ENCODE measurements around the gene PGC. TPM values are rescaled to one million over a fixed set of nuclear protein-coding genes. Genes with fewer than 3 reads are reported as not detected.

The PGC gene
- total and polyA plus RNA-seq, 2 of the 8 experiments (the other 6 are each of a cell fraction or from before 2014, with no cell fraction given): 0.09 TPM; not detected in 1

DNA sequence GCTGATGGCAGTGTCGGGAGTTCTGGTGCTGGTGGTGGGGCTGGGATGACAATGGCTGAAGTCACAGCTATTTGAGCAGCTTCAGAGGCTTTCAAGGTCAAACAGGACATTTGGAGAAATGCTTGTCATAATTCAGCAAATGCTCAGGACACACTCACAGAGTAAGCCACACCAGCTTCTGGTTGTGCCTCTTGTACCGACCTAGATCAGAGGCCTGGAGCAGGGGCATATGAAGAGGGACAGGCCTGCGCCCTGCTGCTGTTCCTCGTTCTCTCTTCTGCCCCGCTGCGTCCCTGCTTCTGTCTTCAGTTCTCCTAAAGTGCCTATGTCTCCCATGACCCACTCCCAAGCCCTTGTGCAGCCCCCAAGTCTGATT is 893 bp upstream of the PGC start:
- Histone ChIP-seq H2BK15ac (ENCODE audit: low read length) (no peak overlapping the region), H4K8ac (ENCODE audit: extremely low read depth, insufficient read depth, low read length) (no peak overlapping the region), H3K23ac (ENCODE audit: insufficient read length) (no peak overlapping the region), H3K23me2 (ENCODE audit: low read depth, low read length) (no peaks in the 10 kb centered on the region), H3K56ac (replicated peaks; ENCODE audit: insufficient read length, low read depth, low read length) (no peak overlapping the region), H2BK120ac (replicated peaks; ENCODE audit: low read depth, low read length) (no peak overlapping the region), H4K91ac (replicated peaks; ENCODE audit: insufficient read length, low read length) (no peak overlapping the region), H3K4me3 (ENCODE audit: extremely low read depth in 1 of 4, insufficient read depth in 2 of 4, low read depth in 3 of 4, low read length in 4 of 4) (no peak overlapping the region), H3K4me1 (replicated peaks in 1 of 4; ENCODE audit: control insufficient read depth in 3 of 4, insufficient read depth in 4 of 4, low read length in 3 of 4) (peaks cover 0 to 3% (median 0%) of the 10 kb centered on the region in 4 experiments; a peak in 2 of 7 replicates), H3K79me1 (ENCODE audit: low read depth, low read length) (no peaks in the 10 kb centered on the region), H3K27me3 (replicated peaks in 1 of 4; ENCODE audit: control insufficient read depth in 3 of 4, extremely low read depth in 1 of 4, insufficient read depth in 3 of 4, low read length in 3 of 4) (no peaks in the 10 kb centered on the region), H3K4ac (replicated peaks; ENCODE audit: insufficient read length, low read depth, low read length) (no peak overlapping the region), H3K79me2 (ENCODE audit: control insufficient read depth in 1 of 2, insufficient read depth in 2 of 2, low read length in 2 of 2) (no peaks in the 10 kb centered on the region), H2BK12ac (ENCODE audit: low read depth, low read length) (no peak overlapping the region), H3K9me3 (ENCODE audit: insufficient read depth in 2 of 2, low read depth in 1 of 2, low read length in 1 of 2) (no peaks in the 10 kb centered on the region), H4K5ac (ENCODE audit: insufficient read length, low read depth, low read length) (no peak overlapping the region), H3K9ac (replicated peaks in 1 of 4; ENCODE audit: extremely low read depth in 1 of 4, low read depth in 3 of 4, low read length in 3 of 4) (no peak overlapping the region), H3K27ac (ENCODE audit: low read depth, low read length) (no peak overlapping the region), H3K36me3 (ENCODE audit: control insufficient read depth in 2 of 4, insufficient read depth in 4 of 4, low read length in 3 of 4) (no peaks in the 10 kb centered on the region), H3K14ac (ENCODE audit: insufficient read length) (no peak overlapping the region), H2AK5ac (ENCODE audit: low read depth, low read length) (no peak overlapping the region), H3K4me2 (ENCODE audit: insufficient read depth in 1 of 2, low read depth in 2 of 2, low read length in 2 of 2) (no peak overlapping the region), H2BK5ac (ENCODE audit: low read depth, low read length) (no peak overlapping the region), H3K18ac (ENCODE audit: extremely low read depth, low read length) (no peak overlapping the region), H2AFZ (ENCODE audit: low read length) (no peak overlapping the region), H4K20me1 (replicated peaks in 1 of 2; ENCODE audit: control insufficient read depth in 1 of 2, insufficient read depth in 2 of 2, low read length in 2 of 2) (no peaks in the 10 kb centered on the region), H2BK20ac (ENCODE audit: low read length) (no peak overlapping the region)
- 95% methylated on average over 6 of the region's 6 CpGs; no CpG with 5 or more reads in 1 of the 2 experiments for WGBS, 2 experiments (ENCODE audit: extremely low coverage in 1 of 2, insufficient coverage in 1 of 2, insufficient read length in 1 of 2, insufficient replicate concordance in 2 of 2, low coverage in 1 of 2, low lambda C conversion rate in 2 of 2, missing lambda C conversion rate in 1 of 2)
- CTCF ChIA-PET (ENCODE audit: partially characterized antibody): interaction anchor here (1.0 to 4.4 kb wide), 6 partner anchors 8 to 43 kb away, joined by 3 to 21 read pairs (median 6); no protein-coding TSS in a partner anchor
- POLR2A ChIA-PET (ENCODE audit: partially characterized antibody): no interaction called here
- DNase-seq (ENCODE audit: low read depth in 1 of 2, low spot score in 2 of 2): no peak
- FAIRE-seq: no peak
- TF ChIP-seq KDM4A (IDR thresholded peaks at IDR 0.05; ENCODE audit: low read depth, low read length, severe bottlenecking) (no peak), PHF8 (conservative IDR thresholded peaks at IDR 0.05; ENCODE audit: low read depth, low read length) (no peak), CREB1 (IDR thresholded peaks at IDR 0.05) (no peak), SIX5 (IDR thresholded peaks at IDR 0.05; ENCODE audit: low read depth, low read length) (no peak), GTF2F1 (IDR thresholded peaks at IDR 0.05; ENCODE audit: borderline replicate concordance, low read depth, low read length) (no peak), SIN3A (conservative IDR thresholded peaks at IDR 0.05 in 1 of 2, IDR thresholded peaks at IDR 0.05 in 1 of 2; ENCODE audit: low read depth in 1 of 2, low read length in 2 of 2) (no peak), HDAC6 (IDR thresholded peaks at IDR 0.05; ENCODE audit: low read depth, low read length) (no peak), POU5F1 (IDR thresholded peaks at IDR 0.05; ENCODE audit: low read depth, low read length) (no peak), CEBPB (IDR thresholded peaks at IDR 0.05; ENCODE audit: low read depth, low read length) (no peak)

Data from H1 (cell line).